SH-SY5Y (cell line): ENCODE data around the gene SLC25A21.

Source experiments
- GATA2 ChIP-seq: IDR thresholded peaks from 2 replicates; pipeline ENCODE4 v1.6.1; 2011; ENCODE audit warnings: mild to moderate bottlenecking, low read depth, low read length
- GATA3 ChIP-seq: IDR thresholded peaks from 2 replicates; pipeline ENCODE4 v1.6.1; 2011; ENCODE audit warnings: low read depth, mild to moderate bottlenecking, low read length, moderate library complexity

DNA sequence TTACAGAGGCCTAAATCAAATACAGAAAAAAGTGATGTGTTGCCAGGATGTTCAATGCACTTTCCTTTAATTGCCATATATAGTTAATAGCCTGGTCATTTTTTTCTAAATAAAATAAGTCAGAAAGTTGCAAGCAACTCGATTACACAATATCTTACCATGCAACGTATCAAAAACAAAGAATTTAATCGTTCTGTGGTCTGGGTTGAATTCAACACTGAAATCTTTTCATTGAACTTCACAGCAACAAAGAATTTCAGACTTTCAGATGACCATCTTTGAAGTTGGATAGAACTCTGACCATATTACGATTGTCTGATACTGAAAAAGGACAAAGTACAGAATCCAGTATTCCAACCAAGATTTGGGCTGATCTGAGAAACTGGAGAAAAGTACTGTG, 231.9 kb downstream of the SLC25A21 start:
- no peak for TF ChIP-seq GATA3
- TF ChIP-seq GATA2 = no peak
